ENCODE results near the gene NEDD9.

The NEDD9 gene

DNA sequence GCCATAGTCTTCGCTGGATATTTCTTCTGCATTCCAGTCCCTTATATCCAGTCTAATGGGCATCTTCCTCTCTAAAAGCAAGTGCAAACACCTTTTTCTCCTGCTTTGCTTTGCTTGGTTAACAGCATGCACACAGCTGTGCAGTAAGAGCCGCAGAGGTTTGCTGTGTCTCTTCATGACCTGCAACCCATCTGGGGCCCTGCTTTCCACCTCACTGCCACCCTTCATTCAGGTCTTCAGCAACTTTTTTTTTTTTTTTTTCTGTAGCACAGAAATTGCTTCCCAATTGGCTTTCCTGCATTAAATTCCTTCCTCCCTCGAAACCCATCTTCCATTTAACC, 14.4 kb downstream of the NEDD9 start:
- H3K4me1 ChIP-seq (ENCODE audit: control insufficient read depth, low read length): no peaks in the 10 kb centered on the region
- H3K27ac ChIP-seq (ENCODE audit: low read depth, low read length): no peak overlapping the region
- H3K79me2 ChIP-seq (ENCODE audit: control insufficient read depth, low read length): no peaks in the 10 kb centered on the region
- no peaks in the 10 kb centered on the region for H3K36me3 ChIP-seq (ENCODE audit: control insufficient read depth, low read length)
- H3K27me3 ChIP-seq (ENCODE audit: control insufficient read depth, low read length): no peaks in the 10 kb centered on the region
- TF ChIP-seq, protein P1, sequence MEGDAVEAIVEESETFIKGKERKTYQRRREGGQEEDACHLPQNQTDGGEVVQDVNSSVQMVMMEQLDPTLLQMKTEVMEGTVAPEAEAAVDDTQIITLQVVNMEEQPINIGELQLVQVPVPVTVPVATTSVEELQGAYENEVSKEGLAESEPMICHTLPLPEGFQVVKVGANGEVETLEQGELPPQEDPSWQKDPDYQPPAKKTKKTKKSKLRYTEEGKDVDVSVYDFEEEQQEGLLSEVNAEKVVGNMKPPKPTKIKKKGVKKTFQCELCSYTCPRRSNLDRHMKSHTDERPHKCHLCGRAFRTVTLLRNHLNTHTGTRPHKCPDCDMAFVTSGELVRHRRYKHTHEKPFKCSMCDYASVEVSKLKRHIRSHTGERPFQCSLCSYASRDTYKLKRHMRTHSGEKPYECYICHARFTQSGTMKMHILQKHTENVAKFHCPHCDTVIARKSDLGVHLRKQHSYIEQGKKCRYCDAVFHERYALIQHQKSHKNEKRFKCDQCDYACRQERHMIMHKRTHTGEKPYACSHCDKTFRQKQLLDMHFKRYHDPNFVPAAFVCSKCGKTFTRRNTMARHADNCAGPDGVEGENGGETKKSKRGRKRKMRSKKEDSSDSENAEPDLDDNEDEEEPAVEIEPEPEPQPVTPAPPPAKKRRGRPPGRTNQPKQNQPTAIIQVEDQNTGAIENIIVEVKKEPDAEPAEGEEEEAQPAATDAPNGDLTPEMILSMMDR (IDR thresholded peaks at IDR 0.05; ENCODE audit: low read depth, low read length, poor library complexity, severe bottlenecking): no peak
- no peak for TF ChIP-seq EZH2phosphoT487 (IDR thresholded peaks at IDR 0.05; ENCODE audit: borderline replicate concordance, low read length)
- H3K4me3 ChIP-seq (ENCODE audit: low read length): no peak overlapping the region
- H3K4me2 ChIP-seq (ENCODE audit: low read length): no peak overlapping the region
- no peaks in the 10 kb centered on the region for H3K9me2 ChIP-seq (replicated peaks; ENCODE audit: control insufficient read depth, low read length)
- no peaks in the 10 kb centered on the region for H3K9me3 ChIP-seq (ENCODE audit: control insufficient read depth, insufficient read depth, low read length)
- H3F3A ChIP-seq (ENCODE audit: control insufficient read depth, insufficient read depth): no peaks in the 10 kb centered on the region
- no peaks in the 10 kb centered on the region for H4K20me1 ChIP-seq (ENCODE audit: control insufficient read depth, insufficient read depth, low read depth, low read length)

DNA sequence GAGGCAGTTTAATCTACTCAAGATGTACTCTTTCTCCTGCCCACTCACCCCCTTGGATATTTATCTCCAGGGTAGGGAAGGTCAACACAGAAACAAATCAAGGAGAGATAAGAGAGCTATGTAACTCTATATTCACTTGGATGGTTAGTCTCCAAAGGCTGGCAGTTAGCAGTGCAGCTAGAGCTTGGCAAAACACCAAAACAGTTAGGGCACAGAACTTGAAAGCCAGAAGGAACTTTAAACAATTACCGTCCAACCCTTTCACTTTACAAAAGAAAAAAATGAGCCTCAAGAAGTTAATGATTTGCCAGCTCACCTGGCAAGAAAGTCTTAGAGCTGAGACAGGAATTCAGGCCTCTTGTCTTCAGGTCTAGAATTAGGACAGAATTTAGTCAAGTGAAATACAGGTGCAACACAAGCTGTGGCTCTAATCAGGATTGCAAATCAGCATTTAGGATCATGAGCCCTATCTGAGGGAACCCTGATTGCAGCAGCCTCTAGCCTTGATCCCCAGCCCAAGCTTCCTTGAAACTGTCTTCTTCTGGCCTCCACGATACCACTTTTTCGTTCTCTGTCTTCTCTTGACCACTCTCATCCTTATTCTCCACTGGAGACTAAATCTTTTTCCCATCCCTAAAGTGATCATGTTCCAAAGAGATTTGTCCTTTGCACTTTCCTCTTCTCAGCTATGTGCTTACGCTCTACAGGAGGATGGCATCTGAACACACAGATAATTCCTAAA, 14.9 kb downstream of the NEDD9 start:
- H3K4me3 ChIP-seq (ENCODE audit: low read length): no peak overlapping the region
- no peaks in the 10 kb centered on the region for H3K36me3 ChIP-seq (ENCODE audit: control insufficient read depth, low read length)
- no peak overlapping the region for H3K27ac ChIP-seq (ENCODE audit: low read depth, low read length)
- H3K4me1 ChIP-seq (ENCODE audit: control insufficient read depth, low read length): no peaks in the 10 kb centered on the region
- no peaks in the 10 kb centered on the region for H3K9me3 ChIP-seq (ENCODE audit: control insufficient read depth, insufficient read depth, low read length)
- H3K79me2 ChIP-seq (ENCODE audit: control insufficient read depth, low read length): no peaks in the 10 kb centered on the region
- H3F3A ChIP-seq (ENCODE audit: control insufficient read depth, insufficient read depth): no peaks in the 10 kb centered on the region
- no peaks in the 10 kb centered on the region for H4K20me1 ChIP-seq (ENCODE audit: control insufficient read depth, insufficient read depth, low read depth, low read length)
- TF ChIP-seq, protein P1 (IDR thresholded peaks at IDR 0.05; ENCODE audit: low read depth, low read length, poor library complexity, severe bottlenecking): no peak
- TF ChIP-seq EZH2phosphoT487 (IDR thresholded peaks at IDR 0.05; ENCODE audit: borderline replicate concordance, low read length): no peak
- no peak overlapping the region for H3K4me2 ChIP-seq (ENCODE audit: low read length)
- no peaks in the 10 kb centered on the region for H3K27me3 ChIP-seq (ENCODE audit: control insufficient read depth, low read length)
- no peaks in the 10 kb centered on the region for H3K9me2 ChIP-seq (replicated peaks; ENCODE audit: control insufficient read depth, low read length)

DNA sequence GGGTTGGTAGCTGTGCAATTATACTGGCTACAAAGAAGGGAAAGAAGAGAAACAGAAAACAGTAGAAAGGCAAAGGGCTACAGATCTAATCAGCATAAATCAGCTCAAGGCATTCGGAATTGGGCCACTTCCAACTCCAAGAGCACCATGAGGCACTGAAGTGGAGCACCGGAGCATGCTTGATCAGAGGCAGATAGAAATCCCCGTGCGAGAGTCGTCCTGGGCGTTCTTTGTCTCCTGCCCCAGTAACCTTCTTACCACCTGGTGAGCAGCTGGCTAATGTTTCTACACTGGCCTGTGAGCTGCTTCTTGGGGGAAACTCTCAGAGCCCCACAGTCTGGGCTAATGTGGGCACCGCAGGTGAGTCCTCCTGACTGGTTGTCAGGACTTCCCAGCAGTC, 16.7 kb downstream of the NEDD9 start:
- H3K79me2 ChIP-seq (ENCODE audit: control insufficient read depth, low read length): no peaks in the 10 kb centered on the region

More for the DNA sequence above, 16.7 kb downstream of the NEDD9 start:
- no peak overlapping the region for H3K4me3 ChIP-seq (ENCODE audit: low read length)
- H3K27me3 ChIP-seq (ENCODE audit: control insufficient read depth, low read length): no peaks in the 10 kb centered on the region
- no peak overlapping the region for H3K4me2 ChIP-seq (ENCODE audit: low read length)
- H3K9me2 ChIP-seq (replicated peaks; ENCODE audit: control insufficient read depth, low read length): no peaks in the 10 kb centered on the region
- H3K27ac ChIP-seq (ENCODE audit: low read depth, low read length): no peak overlapping the region
- no peaks in the 10 kb centered on the region for H3K9me3 ChIP-seq (ENCODE audit: control insufficient read depth, insufficient read depth, low read length)
- TF ChIP-seq, protein P1 (IDR thresholded peaks at IDR 0.05; ENCODE audit: low read depth, low read length, poor library complexity, severe bottlenecking): no peak
- no peak for TF ChIP-seq EZH2phosphoT487 (IDR thresholded peaks at IDR 0.05; ENCODE audit: borderline replicate concordance, low read length)
- H3K4me1 ChIP-seq (ENCODE audit: control insufficient read depth, low read length): no peaks in the 10 kb centered on the region
- no peaks in the 10 kb centered on the region for H4K20me1 ChIP-seq (ENCODE audit: control insufficient read depth, insufficient read depth, low read depth, low read length)
- H3F3A ChIP-seq (ENCODE audit: control insufficient read depth, insufficient read depth): no peaks in the 10 kb centered on the region
- H3K36me3 ChIP-seq (ENCODE audit: control insufficient read depth, low read length): no peaks in the 10 kb centered on the region
